Keratinocyte (primary cell): ENCODE data around the gene GALT. TPM values are rescaled to one million over a fixed set of nuclear protein-coding genes. Genes with fewer than 3 reads are reported as not detected.
"Not testable (repeated sequence)": the region's sequence is repeated elsewhere in the genome, so short reads cannot be mapped to it uniquely, and the experiment has no call there.

Experiments used
- DNase-seq: peaks from one replicate; pipeline ENCODE4 v3.0.0-alpha.2; 2011; ENCODE audit warnings: low read depth, missing footprints, low spot score
- FAIRE-seq: peaks from 2 replicates; lab custom pipeline; 2011; peaks lifted over from hg19 to GRCh38; lab: Jason Lieb, UNC
- H2AFZ ChIP-seq: 2 replicates; pipeline ENCODE4 v1.6.0; 2012; ENCODE audit warnings: low read length, control low read depth, inconsistent platforms; ENCODE audit not compliant: control insufficient read depth
- H3K27ac ChIP-seq: 2 replicates; pipeline ENCODE4 v1.5.1; 2011; ENCODE audit warnings: low read length; ENCODE audit not compliant: control insufficient read depth, insufficient read depth
- H3K27me3 ChIP-seq: 3 replicates; pipeline ENCODE4 v1.6.0; 2011; ENCODE audit warnings: low read length; ENCODE audit not compliant: control insufficient read depth, insufficient read depth; ENCODE audit errors: extremely low read depth
- H3K36me3 ChIP-seq, 2 experiments: 2 replicates in 1 of 2; 3 replicates in 1 of 2; pipeline ENCODE4 v1.5.1; 2011; ENCODE audit warnings: low read length in 2 of 2, mild to moderate bottlenecking in 1 of 2; ENCODE audit not compliant: control insufficient read depth in 2 of 2, insufficient read depth in 2 of 2; ENCODE audit errors: extremely low read depth in 1 of 2
- H3K4me1 ChIP-seq: 3 replicates; pipeline ENCODE4 v1.5.1; 2011; ENCODE audit warnings: low read length; ENCODE audit not compliant: control insufficient read depth, insufficient read depth; ENCODE audit errors: extremely low read depth
- H3K4me2 ChIP-seq: 3 replicates; pipeline ENCODE4 v1.6.0; 2011; ENCODE audit warnings: low read depth, low read length; ENCODE audit not compliant: control insufficient read depth, insufficient read depth; ENCODE audit errors: extremely low read depth
- H3K4me3 ChIP-seq, 3 experiments: fragments of 200-600 bp in 1 of 3; sonication (generic) in 1 of 3; 2 replicates in 2 of 3; 3 replicates in 1 of 3; pipeline ENCODE4 v1.5.1; 2011 to 2016; ENCODE audit warnings: low read length in 3 of 3, mild to moderate bottlenecking in 3 of 3, control low read depth in 2 of 3, inconsistent platforms in 1 of 3, low read depth in 1 of 3, mixed read lengths in 1 of 3, mixed run types in 1 of 3, moderate library complexity in 1 of 3; ENCODE audit not compliant: control insufficient read depth in 2 of 3, insufficient read depth in 2 of 3; ENCODE audit errors: extremely low read depth in 1 of 3
- H3K79me2 ChIP-seq: 2 replicates; pipeline ENCODE4 v1.6.0; 2012; ENCODE audit warnings: low read length; ENCODE audit not compliant: control insufficient read depth, insufficient read depth
- H3K9ac ChIP-seq: 3 replicates; pipeline ENCODE4 v1.6.0; 2011; ENCODE audit warnings: low read length; ENCODE audit not compliant: control insufficient read depth, insufficient read depth; ENCODE audit errors: extremely low read depth
- H3K9me1 ChIP-seq: 3 replicates; pipeline ENCODE4 v1.6.0; 2011; ENCODE audit warnings: low read length; ENCODE audit not compliant: control insufficient read depth, insufficient read depth; ENCODE audit errors: extremely low read depth
- H3K9me3 ChIP-seq: 2 replicates; pipeline ENCODE4 v1.5.1; 2012; ENCODE audit warnings: low read depth, low read length; ENCODE audit not compliant: control insufficient read depth
- H4K20me1 ChIP-seq: 3 replicates; pipeline ENCODE4 v1.6.0; 2011; ENCODE audit warnings: low read length; ENCODE audit not compliant: control insufficient read depth, insufficient read depth; ENCODE audit errors: extremely low read depth
- EZH2 ChIP-seq: IDR thresholded peaks from one replicate; pipeline ENCODE4 v1.6.1; 2012; ENCODE audit warnings: inconsistent platforms, mild to moderate bottlenecking, low read length, moderate library complexity
- dilution Hi-C: fragments of 300-500 bp; cut with MboI; formaldehyde crosslinking; loops from one replicate; pipeline ENCODE4 v1.7.0; 2020; ENCODE audit warnings: low sequenced_read_pairs; ENCODE audit not compliant: extremely low pct_ligation_motif_present
- polyA plus RNA-seq, 5 experiments: library from polyadenylated mRNA; depleted of rRNA in 3 of 5; stranded (reverse) in 3 of 5; stranded (forward) in 1 of 5; unstranded in 1 of 5; fragments of >200 nt; gene quantifications; 1 replicate in 1 of 5; 2 replicates in 3 of 5; 3 replicates in 1 of 5; pipeline versions ENCODE4 v1.2.1 to v1.2.3, GENCODE V29; 2011 to 2012; ENCODE audit warnings: missing spikeins in 2 of 5, low read depth in 1 of 5, low replicate concordance in 1 of 5
- TF ChIP-seq, protein P1 (sequence below), 3 experiments: IDR thresholded peaks in 1 of 3; conservative IDR thresholded peaks in 1 of 3; optimal IDR thresholded peaks in 1 of 3; 2 replicates in 2 of 3; 3 replicates in 1 of 3; pipeline versions ENCODE3 to v1.5.1; 2011; ENCODE audit warnings: low read length in 3 of 3, mild to moderate bottlenecking in 3 of 3, moderate library complexity in 2 of 3, control low read depth in 1 of 3, inconsistent platforms in 1 of 3; ENCODE audit not compliant: insufficient read depth in 2 of 3; ENCODE audit errors: extremely low read depth in 1 of 3

GALT gene
- polyA plus RNA-seq, 1 donor (not counting 4 experiments of a cell fraction or from before 2014, with no cell fraction given), result 30.8 TPM

DNA sequence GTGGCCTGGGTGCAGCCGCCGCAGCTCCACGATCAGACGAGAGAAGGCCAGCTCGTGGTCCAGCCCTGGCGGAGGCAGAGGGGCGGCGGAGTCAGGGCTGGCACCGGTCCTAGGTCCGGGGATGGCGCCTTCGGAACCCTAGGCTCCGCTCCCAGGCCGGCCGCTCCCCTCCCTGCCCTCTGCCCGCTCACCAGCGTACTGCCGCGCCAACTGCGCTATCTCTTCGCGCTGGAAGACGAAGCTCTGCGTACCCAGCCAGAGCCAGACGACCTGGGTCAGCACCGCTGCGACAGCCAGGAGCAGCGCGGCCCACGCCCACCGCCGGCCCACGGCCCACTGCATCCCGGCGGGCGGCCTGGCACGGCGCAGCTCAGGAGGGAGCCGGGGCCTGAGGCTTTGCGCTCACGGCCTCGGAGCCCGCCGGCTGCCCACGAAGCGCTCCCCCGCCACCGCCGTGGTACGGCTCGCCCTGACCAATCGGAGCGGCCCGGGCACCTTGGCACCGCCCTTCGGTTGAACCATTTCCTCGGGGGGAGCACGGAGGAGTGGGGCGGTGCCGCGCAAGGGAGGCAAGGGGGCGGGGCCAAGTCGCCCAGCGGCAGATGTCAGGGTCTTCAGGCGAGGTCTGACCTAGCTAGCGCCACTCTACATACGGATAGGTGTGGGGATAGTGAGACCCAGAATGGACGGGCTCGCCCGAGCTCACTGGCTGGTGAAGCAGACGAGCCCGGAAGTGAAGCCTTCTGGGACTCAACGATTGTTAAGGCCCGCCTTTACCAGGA, 8.9 kb upstream of the GALT start, which contains the start of gene SIGMAR1:
Gene SIGMAR1 (minus strand): TSS at position 432 of the 782 bp plus-strand sequence. CDS start 90 bp downstream, at position 342.
- H3K4me3 ChIP-seq, result peak within 1 kb of the TSS; percentile 85 to 95 (median 93)
- DNase-seq, result no peak
- no peak for FAIRE-seq
- peaks cover 25% of the 10 kb centered on the region for H3K79me2 ChIP-seq
- H3K27ac ChIP-seq, result peak within 1 kb of the TSS; percentile 63
- H3K9ac ChIP-seq, result peak within 1 kb of the TSS; percentile 87
- dilution Hi-C loops, result no loop called here
- TF ChIP-seq, protein P1, sequence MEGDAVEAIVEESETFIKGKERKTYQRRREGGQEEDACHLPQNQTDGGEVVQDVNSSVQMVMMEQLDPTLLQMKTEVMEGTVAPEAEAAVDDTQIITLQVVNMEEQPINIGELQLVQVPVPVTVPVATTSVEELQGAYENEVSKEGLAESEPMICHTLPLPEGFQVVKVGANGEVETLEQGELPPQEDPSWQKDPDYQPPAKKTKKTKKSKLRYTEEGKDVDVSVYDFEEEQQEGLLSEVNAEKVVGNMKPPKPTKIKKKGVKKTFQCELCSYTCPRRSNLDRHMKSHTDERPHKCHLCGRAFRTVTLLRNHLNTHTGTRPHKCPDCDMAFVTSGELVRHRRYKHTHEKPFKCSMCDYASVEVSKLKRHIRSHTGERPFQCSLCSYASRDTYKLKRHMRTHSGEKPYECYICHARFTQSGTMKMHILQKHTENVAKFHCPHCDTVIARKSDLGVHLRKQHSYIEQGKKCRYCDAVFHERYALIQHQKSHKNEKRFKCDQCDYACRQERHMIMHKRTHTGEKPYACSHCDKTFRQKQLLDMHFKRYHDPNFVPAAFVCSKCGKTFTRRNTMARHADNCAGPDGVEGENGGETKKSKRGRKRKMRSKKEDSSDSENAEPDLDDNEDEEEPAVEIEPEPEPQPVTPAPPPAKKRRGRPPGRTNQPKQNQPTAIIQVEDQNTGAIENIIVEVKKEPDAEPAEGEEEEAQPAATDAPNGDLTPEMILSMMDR (optimal IDR thresholded peaks at IDR 0.05 in 1 of 3, IDR thresholded peaks at IDR 0.05 in 1 of 3, conservative IDR thresholded peaks at IDR 0.05 in 1 of 3; ENCODE audit: extremely low read depth in 1 of 3, insufficient read depth in 2 of 3, low read length in 3 of 3), result no peak
- no peak for TF ChIP-seq EZH2
- H3K36me3 ChIP-seq, result peaks cover 11 to 12% of the 10 kb centered on the region in 2 experiments
- H3K27me3 ChIP-seq, result no peaks in the 10 kb centered on the region
- H3K9me1 ChIP-seq, result no peaks in the 10 kb centered on the region
- H3K4me2 ChIP-seq, result peak within 1 kb of the TSS; percentile 97
- H3K4me1 ChIP-seq, result peaks cover 25% of the 10 kb centered on the region
- peaks cover 2% of the 10 kb centered on the region for H4K20me1 ChIP-seq
- H2AFZ ChIP-seq, result peak within 1 kb of the TSS; percentile 99
- H3K9me3 ChIP-seq, result no peaks in the 10 kb centered on the region

DNA sequence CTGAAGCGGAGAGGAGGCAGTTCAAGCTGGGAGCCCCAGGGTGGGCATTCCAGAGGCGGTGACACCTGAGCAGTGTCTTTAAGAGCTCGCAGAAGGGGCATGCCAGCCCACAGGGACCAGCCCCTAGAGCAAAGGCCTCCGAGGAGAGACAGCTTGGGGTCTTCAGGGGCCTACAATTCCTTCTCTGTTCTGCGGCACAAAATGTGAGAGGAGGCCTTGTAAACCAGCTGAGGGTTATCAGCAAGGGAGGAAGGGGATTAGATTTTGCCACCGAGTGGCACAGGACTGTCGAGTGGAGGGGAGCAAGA, 8.4 kb upstream of the GALT start:
- H2AFZ ChIP-seq, result peak overlapping the region; percentile 99
- no peak for TF ChIP-seq EZH2
- TF ChIP-seq, protein P1 (optimal IDR thresholded peaks at IDR 0.05 in 1 of 3, IDR thresholded peaks at IDR 0.05 in 1 of 3, conservative IDR thresholded peaks at IDR 0.05 in 1 of 3; ENCODE audit: extremely low read depth in 1 of 3, insufficient read depth in 2 of 3, low read length in 3 of 3), result no peak
- peak overlapping the region; percentile 85 to 95 (median 93) for H3K4me3 ChIP-seq
- no peaks in the 10 kb centered on the region for H3K27me3 ChIP-seq
- peak overlapping the region; percentile 87 for H3K9ac ChIP-seq
- H3K4me1 ChIP-seq, result peaks cover 25% of the 10 kb centered on the region
- H4K20me1 ChIP-seq, result peaks cover 2% of the 10 kb centered on the region
- H3K9me1 ChIP-seq, result no peaks in the 10 kb centered on the region
- peak overlapping the region; percentile 63 for H3K27ac ChIP-seq
- no peak for DNase-seq
- H3K9me3 ChIP-seq, result no peaks in the 10 kb centered on the region
- H3K79me2 ChIP-seq, result peaks cover 25% of the 10 kb centered on the region
- dilution Hi-C loops, result no loop called here
- H3K4me2 ChIP-seq, result peak overlapping the region; percentile 95
- FAIRE-seq, result peak; percentile 9
- H3K36me3 ChIP-seq, result peaks cover 11 to 12% of the 10 kb centered on the region in 2 experiments

DNA sequence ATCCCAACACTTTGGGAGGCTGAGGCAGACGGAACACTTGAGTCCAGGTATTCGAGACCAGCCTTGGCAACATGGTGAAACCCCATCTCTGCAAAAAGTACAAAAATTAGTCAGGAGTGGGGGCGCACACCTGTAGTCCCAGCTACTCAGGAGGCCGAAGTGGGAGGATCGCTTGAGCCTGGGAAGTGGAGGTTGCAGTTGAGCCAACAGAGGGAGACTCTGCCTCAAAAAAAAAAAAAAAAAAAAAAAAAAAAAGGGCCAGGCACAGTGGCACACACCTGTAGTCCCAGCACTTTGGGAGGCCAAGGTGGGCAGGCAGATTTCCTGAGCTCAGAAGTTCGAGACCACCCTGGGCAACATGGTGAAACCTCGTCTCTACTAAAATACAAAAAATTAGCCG, 7.2 kb upstream of the GALT start:
- DNase-seq, FAIRE-seq, dilution Hi-C loops, H3K9me3 ChIP-seq, H3K9ac ChIP-seq, H4K20me1 ChIP-seq, H3K4me2 ChIP-seq, H3K27ac ChIP-seq, H3K27me3 ChIP-seq, H2AFZ ChIP-seq, H3K9me1 ChIP-seq, H3K4me3 ChIP-seq: not testable (repeated sequence)
- Histone ChIP-seq H3K36me3 (peaks cover 11 to 12% of the 10 kb centered on the region in 2 experiments), H3K79me2 (peaks cover 25% of the 10 kb centered on the region), H3K4me1 (peaks cover 25% of the 10 kb centered on the region)
